Suprapubic skin (tissue), 4 donors: ENCODE results near the gene ITSN1. TPM values are rescaled to one million over a fixed set of nuclear protein-coding genes. Genes with fewer than 3 reads are reported as not detected.

Experiments
- DNase-seq, 2 donors: peaks; one replicate each; pipeline ENCODE4 v3.0.0-alpha.2; 2019; ENCODE audit warnings: low spot score in 2 of 2
- H3K27ac ChIP-seq: fragments of 200-600 bp; sonication (generic); one replicate; pipeline ENCODE4 v1.5.1; 2019
- H3K27me3 ChIP-seq: fragments of 200-600 bp; sonication (generic); one replicate; pipeline ENCODE4 v1.5.1; 2019
- H3K36me3 ChIP-seq: fragments of 200-600 bp; sonication (generic); one replicate; pipeline ENCODE4 v1.5.1; 2019
- H3K4me1 ChIP-seq: fragments of 200-600 bp; sonication (generic); one replicate; pipeline ENCODE4 v1.5.1; 2019
- H3K4me3 ChIP-seq: fragments of 200-600 bp; sonication (generic); one replicate; pipeline ENCODE4 v1.5.1; 2019; ENCODE audit warnings: mild to moderate bottlenecking
- H3K9me3 ChIP-seq: fragments of 200-600 bp; sonication (generic); one replicate; pipeline ENCODE4 v1.5.1; 2019
- EP300 ChIP-seq: sonication (generic); formaldehyde crosslinking; IDR thresholded peaks from one replicate; pipeline ENCODE4 v1.6.1; 2017; ENCODE audit warnings: antibody characterized with exemption
- POLR2A ChIP-seq, 2 donors: fragments of 450-650 bp; IDR thresholded peaks; one replicate each; pipeline ENCODE4 v1.6.1; 2017; ENCODE audit warnings: antibody characterized with exemption in 2 of 2, mild to moderate bottlenecking in 2 of 2, moderate library complexity in 2 of 2
- POLR2AphosphoS5 ChIP-seq, 3 donors: sonication (generic); formaldehyde crosslinking; IDR thresholded peaks; one replicate each; pipeline ENCODE4 v1.6.1; 2017; ENCODE audit warnings: antibody characterized with exemption in 3 of 3
- WGBS: methylation state at CpG from one replicate; pipeline ENCODE4 v1.1.5; 2018; 5-methylcytosine and 5-hydroxymethylcytosine counted together
- total RNA-seq, 4 donors: library from RNA; depleted of rRNA; stranded (reverse); fragments of >200 nt; gene quantifications; one replicate each; pipeline ENCODE4 v1.1.0, GENCODE V29; 2016
- TF ChIP-seq, protein P1 (sequence below), 2 donors: fragments of 200-600 bp in 1 of 2; fragments of 450-650 bp in 1 of 2; sonication (generic) in 1 of 2; IDR thresholded peaks; one replicate each; pipeline ENCODE4 v1.5.1; 2016 to 2019; ENCODE audit warnings: antibody characterized with exemption in 2 of 2, mild to moderate bottlenecking in 1 of 2, moderate library complexity in 1 of 2

The ITSN1 gene
- total RNA-seq, 4 donors from 2014 or later = 23.8 to 53.3 (median 35.2) TPM

DNA sequence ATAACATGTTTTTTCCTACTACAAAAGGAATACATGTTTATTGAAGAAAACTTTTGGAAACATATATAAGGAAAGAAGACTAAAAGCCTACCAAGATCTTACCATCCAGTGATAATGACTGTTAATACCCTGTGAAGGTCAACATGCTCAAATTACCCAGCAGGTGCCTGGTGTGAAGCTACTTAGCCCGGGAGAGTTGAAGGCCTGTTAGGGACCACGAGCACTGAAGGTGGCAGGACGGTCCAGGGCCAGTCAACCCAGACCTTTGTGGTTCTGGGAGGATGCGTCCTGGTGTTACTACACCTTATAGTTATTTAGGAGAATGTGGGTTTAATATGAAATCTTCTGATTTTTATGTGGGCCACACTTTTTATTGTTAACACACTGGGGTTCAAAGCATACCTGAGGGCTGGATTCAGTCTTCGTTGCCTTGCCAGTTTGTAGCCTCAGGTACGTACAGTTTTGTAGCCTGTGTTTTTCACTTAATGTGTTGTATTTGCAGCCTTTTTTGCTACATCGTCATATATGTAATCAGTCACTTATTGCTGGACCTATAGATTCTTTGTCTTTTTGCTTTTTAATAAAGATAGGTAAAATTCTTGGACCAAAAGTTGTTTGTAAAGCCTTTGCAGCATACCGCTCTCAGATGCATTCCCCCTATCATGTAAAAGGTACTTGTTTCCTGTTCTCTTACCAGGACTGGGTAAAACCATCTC lies 9.8 kb downstream of the ITSN1 start:
- Histone ChIP-seq H3K9me3 (no peaks in the 10 kb centered on the region), H3K4me1 (peaks cover 16% of the 10 kb centered on the region), H3K36me3 (no peaks in the 10 kb centered on the region), H3K27ac (no peak overlapping the region), H3K27me3 (no peaks in the 10 kb centered on the region), H3K4me3 (no peak overlapping the region)
- TF ChIP-seq POLR2AphosphoS5 (IDR thresholded peaks at IDR 0.05) (no peak), EP300 (no peak), POLR2A (IDR thresholded peaks at IDR 0.05) (no peak)
- TF ChIP-seq, protein P1, sequence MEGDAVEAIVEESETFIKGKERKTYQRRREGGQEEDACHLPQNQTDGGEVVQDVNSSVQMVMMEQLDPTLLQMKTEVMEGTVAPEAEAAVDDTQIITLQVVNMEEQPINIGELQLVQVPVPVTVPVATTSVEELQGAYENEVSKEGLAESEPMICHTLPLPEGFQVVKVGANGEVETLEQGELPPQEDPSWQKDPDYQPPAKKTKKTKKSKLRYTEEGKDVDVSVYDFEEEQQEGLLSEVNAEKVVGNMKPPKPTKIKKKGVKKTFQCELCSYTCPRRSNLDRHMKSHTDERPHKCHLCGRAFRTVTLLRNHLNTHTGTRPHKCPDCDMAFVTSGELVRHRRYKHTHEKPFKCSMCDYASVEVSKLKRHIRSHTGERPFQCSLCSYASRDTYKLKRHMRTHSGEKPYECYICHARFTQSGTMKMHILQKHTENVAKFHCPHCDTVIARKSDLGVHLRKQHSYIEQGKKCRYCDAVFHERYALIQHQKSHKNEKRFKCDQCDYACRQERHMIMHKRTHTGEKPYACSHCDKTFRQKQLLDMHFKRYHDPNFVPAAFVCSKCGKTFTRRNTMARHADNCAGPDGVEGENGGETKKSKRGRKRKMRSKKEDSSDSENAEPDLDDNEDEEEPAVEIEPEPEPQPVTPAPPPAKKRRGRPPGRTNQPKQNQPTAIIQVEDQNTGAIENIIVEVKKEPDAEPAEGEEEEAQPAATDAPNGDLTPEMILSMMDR (IDR thresholded peaks at IDR 0.05) = no peak
- 87% methylated on average over 8 of the region's 8 CpGs for WGBS
- DNase-seq = no peak

DNA sequence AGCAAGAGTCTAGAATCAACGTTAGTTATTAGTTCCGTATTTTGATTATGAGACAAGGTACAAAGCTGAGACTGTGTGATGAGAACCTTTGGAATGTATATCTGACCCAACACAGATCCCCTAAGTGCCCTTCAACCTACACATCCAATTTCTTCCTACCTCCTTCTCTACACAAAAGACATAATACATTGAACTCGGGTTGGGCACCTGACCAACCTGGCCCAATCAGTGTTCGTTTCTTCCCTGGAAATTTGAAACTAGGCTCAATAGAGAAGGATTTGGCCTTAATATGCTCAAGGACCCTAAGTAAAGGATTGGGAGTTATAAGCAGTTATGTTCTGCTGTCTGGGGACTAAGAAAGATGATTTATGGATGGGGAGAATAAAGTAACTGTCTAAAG lies 12.1 kb downstream of the ITSN1 start:
- Histone ChIP-seq H3K9me3 (no peaks in the 10 kb centered on the region), H3K36me3 (no peaks in the 10 kb centered on the region), H3K4me3 (no peak overlapping the region), H3K27me3 (no peaks in the 10 kb centered on the region), H3K4me1 (peaks cover 30% of the 10 kb centered on the region), H3K27ac (no peak overlapping the region)
- TF ChIP-seq POLR2A (IDR thresholded peaks at IDR 0.05) = no peak
- TF ChIP-seq, protein P1 (IDR thresholded peaks at IDR 0.05) = no peak
- 94% methylated on average over 4 of the region's 4 CpGs for WGBS
- DNase-seq = no peak

DNA sequence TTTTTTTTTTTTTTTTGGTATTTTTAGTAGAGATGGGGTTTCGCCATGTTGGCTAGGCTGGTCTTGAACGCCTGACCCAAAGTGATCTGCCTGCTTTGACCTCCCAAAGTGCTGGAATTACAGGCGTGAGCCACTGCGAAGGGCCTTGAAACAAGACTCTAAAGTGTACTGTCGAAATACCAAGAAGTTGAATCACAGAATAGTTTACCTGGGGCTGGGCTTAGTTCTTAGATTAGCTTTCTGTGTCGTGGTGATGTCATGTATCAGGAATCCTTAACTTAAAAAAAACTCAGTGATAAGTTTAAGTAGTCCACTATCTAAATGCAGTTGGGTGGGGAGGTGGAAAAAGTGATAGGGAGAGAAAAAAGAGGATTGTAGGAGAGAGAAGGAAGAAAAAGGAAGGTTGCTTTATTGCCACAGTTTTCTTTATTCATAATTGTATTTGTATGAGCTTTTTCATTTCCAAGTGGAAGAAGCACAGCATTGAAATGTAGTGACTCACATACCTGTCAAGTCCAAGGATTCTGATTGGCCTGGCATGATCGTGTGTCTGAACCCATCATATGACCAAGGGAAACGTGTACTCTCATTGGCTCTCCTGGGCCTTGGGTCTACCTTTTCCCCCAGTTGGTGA lies 13.4 kb downstream of the ITSN1 start:
- H3K4me1 ChIP-seq = peaks cover 40% of the 10 kb centered on the region
- DNase-seq = no peak
- H3K27me3 ChIP-seq = no peaks in the 10 kb centered on the region
- 60% methylated on average over 8 of the region's 8 CpGs for WGBS
- TF ChIP-seq, protein P1 (IDR thresholded peaks at IDR 0.05) = no peak
- TF ChIP-seq POLR2A (IDR thresholded peaks at IDR 0.05) = no peak
- TF ChIP-seq EP300 = no peak
- no peak for TF ChIP-seq POLR2AphosphoS5 (IDR thresholded peaks at IDR 0.05)
- H3K4me3 ChIP-seq = no peak overlapping the region
- H3K27ac ChIP-seq = no peak overlapping the region
- no peaks in the 10 kb centered on the region for H3K36me3 ChIP-seq
- no peaks in the 10 kb centered on the region for H3K9me3 ChIP-seq

DNA sequence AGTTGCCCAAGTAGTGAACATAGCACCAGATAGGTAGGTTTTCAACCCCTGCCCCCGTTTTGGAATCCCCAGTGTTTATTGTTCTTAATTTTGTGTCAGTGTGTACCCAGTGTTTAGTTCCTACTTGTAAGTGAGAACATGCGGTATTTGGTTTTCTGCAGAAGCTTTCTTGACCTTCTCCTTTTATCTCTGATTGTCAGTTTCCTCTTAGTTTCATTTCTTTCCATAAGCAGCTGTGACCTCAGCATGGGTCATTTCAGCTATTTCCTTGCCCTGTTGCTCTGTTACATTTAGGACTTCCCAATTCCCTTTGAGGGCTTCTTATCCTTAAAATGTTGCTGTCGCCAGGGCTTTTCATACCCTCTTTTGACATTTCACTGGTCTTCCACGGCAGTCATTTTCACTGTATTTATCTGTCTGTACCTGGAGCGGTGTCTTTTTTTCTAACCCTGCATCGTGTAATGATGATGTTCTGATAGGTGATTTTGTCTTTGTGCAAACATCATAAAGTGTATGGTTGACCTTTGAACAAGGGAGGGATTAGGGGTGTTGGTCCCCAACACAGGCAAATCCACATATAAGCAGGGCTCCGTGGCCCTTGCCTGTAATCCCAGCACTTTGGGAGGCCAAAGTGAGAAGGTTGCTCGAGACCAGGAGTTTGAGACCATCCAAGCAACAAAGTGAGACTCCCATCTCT lies 15.0 kb downstream of the ITSN1 start:
- WGBS = 58% methylated on average over 8 of the region's 8 CpGs
- Histone ChIP-seq H3K9me3 (no peaks in the 10 kb centered on the region), H3K27ac (no peak overlapping the region), H3K27me3 (no peaks in the 10 kb centered on the region), H3K4me1 (peaks cover 41% of the 10 kb centered on the region), H3K4me3 (no peak overlapping the region), H3K36me3 (no peaks in the 10 kb centered on the region)
- DNase-seq = no peak
- no peak for TF ChIP-seq POLR2AphosphoS5 (IDR thresholded peaks at IDR 0.05)
- TF ChIP-seq, protein P1 (IDR thresholded peaks at IDR 0.05) = no peak
- TF ChIP-seq EP300 = no peak

DNA sequence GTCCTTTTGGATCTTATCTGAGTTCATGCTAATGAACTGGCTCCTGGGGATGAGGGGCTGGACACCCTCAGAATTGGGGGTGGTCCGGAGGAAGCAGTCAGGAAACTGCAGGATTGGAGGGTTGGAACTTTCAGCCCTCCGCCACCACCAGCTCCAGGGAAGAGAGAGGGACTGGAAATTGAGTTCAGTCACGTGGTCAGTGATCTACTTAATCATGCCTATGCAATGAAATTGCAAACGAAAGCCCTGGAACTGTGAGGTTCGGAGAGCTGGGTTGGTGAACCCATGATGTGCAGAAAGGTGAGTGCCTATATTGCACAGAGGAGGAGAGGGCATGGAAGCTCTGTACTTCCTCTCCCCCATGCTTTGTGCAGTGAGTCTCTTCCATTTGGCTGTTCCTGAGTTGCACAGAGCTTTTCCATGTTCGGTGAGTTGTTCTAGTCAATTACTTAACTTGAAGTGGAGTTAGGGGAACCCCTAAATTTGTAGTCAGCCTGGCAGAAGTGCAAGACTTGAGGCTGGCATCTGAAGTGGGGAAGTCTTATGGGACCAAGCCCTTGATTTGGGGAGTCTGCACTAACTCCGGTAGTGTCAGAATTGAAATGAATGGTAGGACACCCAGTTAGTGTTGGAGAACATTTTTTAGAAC lies 16.7 kb downstream of the ITSN1 start:
- peaks cover 41% of the 10 kb centered on the region for H3K4me1 ChIP-seq
- no peak overlapping the region for H3K27ac ChIP-seq
- TF ChIP-seq, protein P1 (IDR thresholded peaks at IDR 0.05) = no peak
- TF ChIP-seq POLR2AphosphoS5 (IDR thresholded peaks at IDR 0.05) (no peak), EP300 (no peak), POLR2A (IDR thresholded peaks at IDR 0.05) (no peak)
- WGBS = 86% methylated on average over 7 of the region's 7 CpGs
- DNase-seq = no peak
- H3K9me3 ChIP-seq = no peaks in the 10 kb centered on the region
- no peaks in the 10 kb centered on the region for H3K36me3 ChIP-seq
- H3K27me3 ChIP-seq = no peaks in the 10 kb centered on the region
- H3K4me3 ChIP-seq = no peak overlapping the region
